GM21367 (cell line): ENCODE data around the gene UBA7.
"Not testable (repeated sequence)": the region's sequence is repeated elsewhere in the genome, so short reads cannot be mapped to it uniquely, and the experiment has no call there.

Experiments used
- ATAC-seq: cut with Tn5 transposase; IDR thresholded peaks from one replicate; pipeline ENCODE4 v1.9.1; 2021; ENCODE audit not compliant: unreplicated experiment

Gene UBA7

GRCh38 chr3:49785565-49786356 is 28.0 kb downstream of the UBA7 start:
- peak; percentile 34 for ATAC-seq

GRCh38 chr3:49782277-49782676 is 31.5 kb downstream of the UBA7 start:
- ATAC-seq, result not testable (repeated sequence)

GRCh38 chr3:49781415-49782199 is 32.1 kb downstream of the UBA7 start:
- ATAC-seq, result no peak

GRCh38 chr3:49780975-49781365 is 32.8 kb downstream of the UBA7 start:
- ATAC-seq, result not testable (repeated sequence)

GRCh38 chr3:49780080-49780974 is 33.4 kb downstream of the UBA7 start:
- ATAC-seq, result no peak

GRCh38 chr3:49779358-49780079 is 34.2 kb downstream of the UBA7 start:
- no peak for ATAC-seq

GRCh38 chr3:49776101-49776500 is 37.7 kb downstream of the UBA7 start:
- ATAC-seq, result not testable (repeated sequence)

GRCh38 chr3:49775538-49775937 is 38.2 kb downstream of the UBA7 start:
- ATAC-seq, result no peak

GRCh38 chr3:49772703-49773102 is 41.0 kb downstream of the UBA7 start:
- ATAC-seq, result no peak

GRCh38 chr3:49771340-49771938 is 42.3 kb downstream of the UBA7 start:
- no peak for ATAC-seq

GRCh38 chr3:49769926-49770325 is 43.8 kb downstream of the UBA7 start:
- no peak for ATAC-seq

- no peak for ATAC-seq
Observed at GRCh38 chr3:49769286-49769915, 44.4 kb downstream of the UBA7 start.

- ATAC-seq, result no peak
Observed at GRCh38 chr3:49763981-49764380, 49.8 kb downstream of the UBA7 start.

GRCh38 chr3:49761661-49762060 is 52.1 kb downstream of the UBA7 start:
- ATAC-seq, result no peak

- ATAC-seq, result no peak
Observed at GRCh38 chr3:49759226-49759625, 54.5 kb downstream of the UBA7 start.

GRCh38 chr3:49757197-49757596 is 56.6 kb downstream of the UBA7 start:
- ATAC-seq, result no peak

GRCh38 chr3:49756036-49756435 is 57.7 kb downstream of the UBA7 start:
- no peak for ATAC-seq
